Peyer's patch (tissue), 4 donors: Measurements from ENCODE around the gene SPAG4. TPM values are rescaled to one million over a fixed set of nuclear protein-coding genes. Genes with fewer than 3 reads are reported as not detected.

Experiments used
- DNase-seq, 3 donors: peaks; one replicate each; pipeline ENCODE4 v3.0.0-alpha.2; 2017 to 2019
- H3K27ac ChIP-seq, 4 donors: fragments of 200-600 bp; sonication (generic); one replicate each; pipeline ENCODE4 v1.5.1; 2016 to 2019
- H3K27me3 ChIP-seq, 2 donors: fragments of 200-600 bp; sonication (generic); one replicate each; pipeline ENCODE4 v1.5.1; 2019
- H3K36me3 ChIP-seq, 3 donors: fragments of 200-600 bp; sonication (generic); one replicate each; pipeline ENCODE4 v1.5.1; 2016 to 2019
- H3K4me1 ChIP-seq, 4 donors: fragments of 200-600 bp; sonication (generic); one replicate each; pipeline ENCODE4 v1.5.1; 2016 to 2019
- H3K4me3 ChIP-seq, 4 donors: fragments of 200-600 bp; sonication (generic); 1 replicate in 3 of 4; 2 replicates in 1 of 4; pipeline ENCODE4 v1.5.1; 2016 to 2019; ENCODE audit warnings: mild to moderate bottlenecking in 1 of 4
- H3K9me3 ChIP-seq, 4 donors: fragments of 200-600 bp; sonication (generic); one replicate each; pipeline ENCODE4 v1.5.1; 2016 to 2019; ENCODE audit warnings: mild to moderate bottlenecking in 1 of 4
- CTCF ChIP-seq, 6 experiments: fragments of 450-650 bp in 4 of 6; fragments of 200-600 bp in 2 of 6; sonication (generic) in 1 of 6; IDR thresholded peaks; one replicate each; pipeline ENCODE4 v1.5.1; 2017 to 2019; ENCODE audit warnings: antibody characterized with exemption in 6 of 6, mild to moderate bottlenecking in 3 of 6, moderate library complexity in 1 of 6
- POLR2A ChIP-seq, 2 donors: fragments of 450-650 bp; IDR thresholded peaks; one replicate each; pipeline ENCODE4 v1.5.1; 2017; ENCODE audit warnings: antibody characterized with exemption in 2 of 2, mild to moderate bottlenecking in 2 of 2, moderate library complexity in 2 of 2
- total RNA-seq, 4 donors: library from RNA; depleted of rRNA; stranded (reverse); fragments of >200 nt; gene quantifications; one replicate each; pipeline ENCODE4 v1.1.0, GENCODE V29; 2016

Gene SPAG4
- total RNA-seq, 4 donors from 2014 or later: 10.7 to 28.1 TPM; not detected in 2

DNA sequence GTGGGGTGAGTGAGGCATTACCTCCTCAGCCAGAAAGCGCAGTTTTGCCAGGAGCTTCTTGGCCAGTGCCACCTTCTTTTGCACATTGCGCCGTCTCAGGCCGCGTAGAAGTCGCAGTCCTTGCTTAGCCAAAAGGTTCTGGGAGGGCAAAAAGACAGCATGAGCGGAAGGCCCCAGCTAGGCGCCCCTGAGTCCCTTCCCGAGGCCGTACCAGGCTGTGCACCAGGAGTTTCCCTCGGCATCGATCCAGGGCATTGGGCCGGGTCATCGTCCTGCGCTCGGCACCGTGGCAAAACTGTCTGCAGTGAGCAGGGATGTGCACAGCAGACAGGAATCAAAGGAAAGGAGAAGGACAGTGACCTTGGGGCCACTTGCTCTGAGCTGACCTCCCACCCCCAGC, 20.2 kb upstream of the SPAG4 start:
- no peak overlapping the region for H3K27ac ChIP-seq
- TF ChIP-seq CTCF (IDR thresholded peaks at IDR 0.05): no peak
- TF ChIP-seq POLR2A (IDR thresholded peaks at IDR 0.05): no peak
- H3K4me3 ChIP-seq: no peak overlapping the region
- H3K4me1 ChIP-seq: peaks cover 0 to 2% (median under 1%) of the 10 kb centered on the region in 4 donors
- no peaks in the 10 kb centered on the region for H3K9me3 ChIP-seq
- H3K36me3 ChIP-seq: no peaks in the 10 kb centered on the region
- H3K27me3 ChIP-seq: no peaks in the 10 kb centered on the region
- DNase-seq: no peak

DNA sequence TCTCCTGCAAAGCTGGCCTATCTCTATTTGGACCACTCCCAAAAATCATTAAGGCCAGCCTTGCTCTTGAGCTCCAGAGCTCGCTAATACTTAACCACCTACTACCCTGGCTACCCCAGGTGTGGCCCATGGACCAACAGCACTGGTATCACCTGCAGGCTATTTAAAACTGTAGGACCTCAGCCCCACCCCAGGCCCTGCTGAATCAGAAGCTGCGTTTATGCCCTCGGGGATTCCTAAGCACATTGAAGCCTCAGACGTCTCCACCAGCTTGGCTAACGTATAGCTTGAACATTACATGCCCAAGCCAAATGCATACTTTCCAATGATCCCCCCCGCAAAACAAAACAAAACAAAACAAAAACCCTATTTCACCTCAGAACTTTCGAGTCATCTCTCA, 19.7 kb upstream of the SPAG4 start:
- TF ChIP-seq CTCF (IDR thresholded peaks at IDR 0.05) (no peak), POLR2A (IDR thresholded peaks at IDR 0.05) (no peak)
- DNase-seq: no peak
- H3K36me3 ChIP-seq: no peaks in the 10 kb centered on the region
- no peak overlapping the region for H3K4me3 ChIP-seq
- no peaks in the 10 kb centered on the region for H3K9me3 ChIP-seq
- H3K27ac ChIP-seq: no peak overlapping the region
- peaks cover 0 to 6% (median 4%) of the 10 kb centered on the region in 4 donors for H3K4me1 ChIP-seq
- no peaks in the 10 kb centered on the region for H3K27me3 ChIP-seq

- H3K36me3 ChIP-seq: no peaks in the 10 kb centered on the region
- H3K9me3 ChIP-seq: no peaks in the 10 kb centered on the region
- H3K4me1 ChIP-seq: peaks cover 0 to 18% (median 14%) of the 10 kb centered on the region in 4 donors
- TF ChIP-seq CTCF (IDR thresholded peaks at IDR 0.05) (no peak), POLR2A (IDR thresholded peaks at IDR 0.05) (no peak)
- H3K27me3 ChIP-seq: no peaks in the 10 kb centered on the region
- no peak overlapping the region for H3K4me3 ChIP-seq
- H3K27ac ChIP-seq: no peak overlapping the region
- DNase-seq: no peak
Observed at GRCh38 chr20:35597186-35597585, 18.4 kb upstream of the SPAG4 start.

GRCh38 chr20:35598476-35598875, 17.2 kb upstream of the SPAG4 start:
- H3K36me3 ChIP-seq: no peaks in the 10 kb centered on the region
- no peak overlapping the region for H3K27ac ChIP-seq
- no peak for TF ChIP-seq CTCF (IDR thresholded peaks at IDR 0.05)
- TF ChIP-seq POLR2A (IDR thresholded peaks at IDR 0.05): no peak
- no peak overlapping the region for H3K4me3 ChIP-seq
- H3K9me3 ChIP-seq: no peaks in the 10 kb centered on the region
- DNase-seq: no peak
- H3K27me3 ChIP-seq: no peaks in the 10 kb centered on the region
- peaks cover 0 to 18% (median 15%) of the 10 kb centered on the region in 4 donors for H3K4me1 ChIP-seq

DNA sequence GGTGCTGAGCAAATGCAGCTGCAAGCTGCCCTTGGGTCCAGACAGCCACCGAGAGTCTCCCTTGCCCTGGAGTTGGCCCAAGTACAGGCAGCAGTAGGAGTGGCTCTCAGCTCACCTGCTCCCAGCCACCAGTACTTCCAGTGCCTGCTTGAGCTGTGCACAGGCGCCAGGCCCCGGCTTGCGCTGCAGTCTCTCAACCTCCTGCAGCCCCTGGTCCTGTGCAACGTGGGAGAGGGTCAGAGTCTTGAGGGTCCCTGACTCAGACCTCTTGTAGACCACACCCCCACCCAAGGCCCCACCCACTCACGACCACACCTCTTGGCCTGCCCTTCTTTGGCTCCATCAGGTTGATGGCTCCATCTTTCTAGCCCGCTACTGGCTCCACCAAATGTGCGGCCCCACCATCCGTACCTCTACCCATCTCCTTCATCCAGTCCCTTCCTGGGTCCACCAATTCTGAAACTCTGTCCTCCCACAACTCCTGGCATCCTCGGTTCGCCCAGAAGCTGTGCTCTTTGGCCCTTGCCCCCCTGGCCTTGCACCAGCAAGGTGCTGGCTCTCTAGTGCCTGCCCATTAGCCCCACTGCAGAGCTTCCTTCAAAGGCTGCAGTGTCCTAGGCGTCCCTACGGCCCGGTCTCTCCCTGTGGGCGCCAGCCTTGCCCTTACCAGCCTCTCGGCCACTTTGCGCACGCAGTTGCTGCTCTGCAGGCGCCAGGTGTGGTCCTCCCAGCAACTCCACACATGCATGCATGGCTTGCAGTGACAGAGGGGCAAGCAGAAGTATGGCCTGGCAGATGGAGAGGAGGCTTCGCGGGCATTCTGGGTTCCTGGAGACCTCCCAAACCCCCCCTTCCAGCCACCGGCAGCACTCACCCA, 16.5 kb upstream of the SPAG4 start:
- Histone ChIP-seq H3K27ac (no peak overlapping the region), H3K4me1 (peaks cover 0 to 18% (median 15%) of the 10 kb centered on the region in 4 donors), H3K9me3 (no peaks in the 10 kb centered on the region), H3K27me3 (no peaks in the 10 kb centered on the region), H3K36me3 (no peaks in the 10 kb centered on the region), H3K4me3 (no peak overlapping the region)
- peak in 1 of 3 donors; percentile 49 for DNase-seq
- TF ChIP-seq POLR2A (IDR thresholded peaks at IDR 0.05): no peak
- TF ChIP-seq CTCF (IDR thresholded peaks at IDR 0.05): no peak
